Activated CD8-positive, alpha-beta T cell treated with anti-CD3 and anti-CD28 coated beads for 36 hours (primary cell): ENCODE results near the gene NOC4L. TPM values are rescaled to one million over a fixed set of nuclear protein-coding genes. Genes with fewer than 3 reads are reported as not detected.
A peak's percentile ranks its signal among the peaks of the same experiment; 100 is the strongest.

Experiments
- ATAC-seq: fragments of 200-7000 bp; cut with Tn5 transposase; one replicate; pipeline ENCODE4 v1.10.0; 2021; ENCODE audit warnings: mild to moderate bottlenecking, moderate library complexity
- CTCF ChIA-PET: fragments of 350-600 bp; sonication (Branson Sonifier 250); formaldehyde crosslinking; loops from one replicate; lab custom pipeline; 2021; ENCODE audit warnings: antibody characterized with exemption; lab: Charles Lee
- POLR2A ChIA-PET: fragments of 350-600 bp; sonication (Branson Sonifier 250); formaldehyde crosslinking; loops from one replicate; lab custom pipeline; 2021; ENCODE audit warnings: antibody characterized with exemption; lab: Charles Lee
- DNase-seq: peaks from one replicate; pipeline ENCODE4 v3.0.0-alpha.2; 2020
- H3K27ac Mint-ChIP-seq: one replicate; pipeline ENCODE4 v1.8.0; 2021; ENCODE audit warnings: mild to moderate bottlenecking, mixed read lengths
- H3K27me3 Mint-ChIP-seq: one replicate; pipeline ENCODE4 v1.8.0; 2021; ENCODE audit warnings: mixed read lengths
- H3K36me3 Mint-ChIP-seq: one replicate; pipeline ENCODE4 v1.8.0; 2021; ENCODE audit warnings: low read depth, mixed read lengths
- H3K4me1 Mint-ChIP-seq: one replicate; pipeline ENCODE4 v1.8.0; 2021; ENCODE audit warnings: low read depth, mixed read lengths
- H3K4me3 Mint-ChIP-seq: one replicate; pipeline ENCODE4 v1.8.0; 2021; ENCODE audit warnings: mild to moderate bottlenecking, moderate library complexity, mixed read lengths
- H3K9me3 Mint-ChIP-seq: one replicate; pipeline ENCODE4 v1.8.0; 2021; ENCODE audit warnings: mixed read lengths
- intact Hi-C: fragments of 100-400 bp; cut with micrococcal nuclease; formaldehyde crosslinking; loops from one replicate; pipeline ENCODE4 v1.10.0; 2022
- total RNA-seq, 2 experiments: library from RNA; stranded (reverse); gene quantifications; one replicate each; pipeline ENCODE4 v1.2.3, GENCODE V29; 2021
- TF ChIP-seq, protein P1 (sequence below): fragments of 200-600 bp; IDR thresholded peaks from one replicate; pipeline ENCODE4 v1.8.0; 2022; ENCODE audit warnings: antibody characterized with exemption, mild to moderate bottlenecking

The NOC4L gene
- total RNA-seq, 2 experiments from 2014 or later = 35.6 to 41.2 TPM

GRCh38 chr12:132165584-132165983, 21.3 kb downstream of the NOC4L start:
- intact Hi-C loops = no loop called here
- TF ChIP-seq, protein P1, sequence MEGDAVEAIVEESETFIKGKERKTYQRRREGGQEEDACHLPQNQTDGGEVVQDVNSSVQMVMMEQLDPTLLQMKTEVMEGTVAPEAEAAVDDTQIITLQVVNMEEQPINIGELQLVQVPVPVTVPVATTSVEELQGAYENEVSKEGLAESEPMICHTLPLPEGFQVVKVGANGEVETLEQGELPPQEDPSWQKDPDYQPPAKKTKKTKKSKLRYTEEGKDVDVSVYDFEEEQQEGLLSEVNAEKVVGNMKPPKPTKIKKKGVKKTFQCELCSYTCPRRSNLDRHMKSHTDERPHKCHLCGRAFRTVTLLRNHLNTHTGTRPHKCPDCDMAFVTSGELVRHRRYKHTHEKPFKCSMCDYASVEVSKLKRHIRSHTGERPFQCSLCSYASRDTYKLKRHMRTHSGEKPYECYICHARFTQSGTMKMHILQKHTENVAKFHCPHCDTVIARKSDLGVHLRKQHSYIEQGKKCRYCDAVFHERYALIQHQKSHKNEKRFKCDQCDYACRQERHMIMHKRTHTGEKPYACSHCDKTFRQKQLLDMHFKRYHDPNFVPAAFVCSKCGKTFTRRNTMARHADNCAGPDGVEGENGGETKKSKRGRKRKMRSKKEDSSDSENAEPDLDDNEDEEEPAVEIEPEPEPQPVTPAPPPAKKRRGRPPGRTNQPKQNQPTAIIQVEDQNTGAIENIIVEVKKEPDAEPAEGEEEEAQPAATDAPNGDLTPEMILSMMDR = no peak
- ATAC-seq = no peak
- H3K27me3 Mint-ChIP-seq = no peaks in the 10 kb centered on the region
- CTCF ChIA-PET = no interaction called here
- peaks cover 19% of the 10 kb centered on the region for H3K4me1 Mint-ChIP-seq
- peaks cover 2% of the 10 kb centered on the region for H3K9me3 Mint-ChIP-seq
- H3K36me3 Mint-ChIP-seq = no peaks in the 10 kb centered on the region
- no peak for DNase-seq
- H3K27ac Mint-ChIP-seq = no peak overlapping the region
- H3K4me3 Mint-ChIP-seq = no peak overlapping the region
- POLR2A ChIA-PET = no interaction called here

GRCh38 chr12:132166093-132166492, 21.8 kb downstream of the NOC4L start:
- ChIA-PET CTCF (no interaction called here), POLR2A (no interaction called here)
- no peak for DNase-seq
- Mint-ChIP-seq H3K27ac (no peak overlapping the region), H3K4me3 (no peak overlapping the region), H3K9me3 (peaks cover 2% of the 10 kb centered on the region), H3K4me1 (peaks cover 19% of the 10 kb centered on the region), H3K36me3 (no peaks in the 10 kb centered on the region), H3K27me3 (no peaks in the 10 kb centered on the region)
- intact Hi-C loops = no loop called here
- TF ChIP-seq, protein P1 = no peak
- no peak for ATAC-seq

- peaks cover 19% of the 10 kb centered on the region for H3K4me1 Mint-ChIP-seq
- ChIA-PET CTCF (interaction anchor here (1.2 kb wide), 1 partner anchor 13 kb away, joined by 4 read pairs; no protein-coding TSS in a partner anchor), POLR2A (interaction anchor here (1.4 kb wide), 1 partner anchor 20 kb away, joined by 3 read pairs; no protein-coding TSS in a partner anchor)
- DNase-seq (no peak), ATAC-seq (no peak)
- H3K27me3 Mint-ChIP-seq = no peaks in the 10 kb centered on the region
- TF ChIP-seq, protein P1 = no peak
- peaks cover 2% of the 10 kb centered on the region for H3K9me3 Mint-ChIP-seq
- H3K27ac Mint-ChIP-seq = no peak overlapping the region
- no peaks in the 10 kb centered on the region for H3K36me3 Mint-ChIP-seq
- no peak overlapping the region for H3K4me3 Mint-ChIP-seq
- intact Hi-C loops = no loop called here
Observed at GRCh38 chr12:132166801-132167591, 22.7 kb downstream of the NOC4L start.

- ATAC-seq (peak; percentile 18), DNase-seq (no peak)
- ChIA-PET CTCF (interaction anchor here (1.2 kb wide), 1 partner anchor 14 kb away, joined by 4 read pairs; no protein-coding TSS in a partner anchor), POLR2A (interaction anchor here (1.4 kb wide), 1 partner anchor 19 kb away, joined by 3 read pairs; no protein-coding TSS in a partner anchor)
- intact Hi-C loops = no loop called here
- TF ChIP-seq, protein P1 = no peak
- Mint-ChIP-seq H3K4me3 (no peak overlapping the region), H3K4me1 (peaks cover 17% of the 10 kb centered on the region), H3K36me3 (no peaks in the 10 kb centered on the region), H3K27me3 (peaks cover 2% of the 10 kb centered on the region), H3K27ac (no peak overlapping the region), H3K9me3 (peaks cover 2% of the 10 kb centered on the region)
Observed at GRCh38 chr12:132167611-132168310, 23.5 kb downstream of the NOC4L start.
